Measurements from ENCODE around the gene DUSP16.
A peak's percentile ranks its signal among the peaks of the same experiment; 100 is the strongest.
"Not testable (repeated sequence)": the region's sequence is repeated elsewhere in the genome, so short reads cannot be mapped to it uniquely, and the experiment has no call there.

DUSP16 gene

DNA sequence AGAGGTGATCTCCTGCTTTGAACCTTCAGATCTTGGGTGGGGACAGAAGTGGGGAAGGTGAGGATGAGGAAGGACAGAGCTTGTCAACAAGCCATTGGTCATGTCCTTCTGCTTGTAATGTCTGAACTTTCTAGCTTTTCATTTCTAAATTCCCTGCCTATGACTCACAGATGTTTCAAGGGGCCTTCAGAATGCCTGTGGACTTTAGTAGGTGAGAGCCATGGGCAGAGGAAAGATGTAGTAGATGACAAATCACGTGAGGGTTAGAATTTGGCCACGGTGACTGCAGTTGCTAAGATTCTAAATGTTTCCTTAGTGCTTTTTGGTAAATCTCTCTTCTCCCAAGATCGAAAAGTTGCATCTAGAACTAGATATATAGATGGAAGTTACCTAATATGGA is 30.3 kb upstream of the DUSP16 start:
- TF ChIP-seq, protein P1, sequence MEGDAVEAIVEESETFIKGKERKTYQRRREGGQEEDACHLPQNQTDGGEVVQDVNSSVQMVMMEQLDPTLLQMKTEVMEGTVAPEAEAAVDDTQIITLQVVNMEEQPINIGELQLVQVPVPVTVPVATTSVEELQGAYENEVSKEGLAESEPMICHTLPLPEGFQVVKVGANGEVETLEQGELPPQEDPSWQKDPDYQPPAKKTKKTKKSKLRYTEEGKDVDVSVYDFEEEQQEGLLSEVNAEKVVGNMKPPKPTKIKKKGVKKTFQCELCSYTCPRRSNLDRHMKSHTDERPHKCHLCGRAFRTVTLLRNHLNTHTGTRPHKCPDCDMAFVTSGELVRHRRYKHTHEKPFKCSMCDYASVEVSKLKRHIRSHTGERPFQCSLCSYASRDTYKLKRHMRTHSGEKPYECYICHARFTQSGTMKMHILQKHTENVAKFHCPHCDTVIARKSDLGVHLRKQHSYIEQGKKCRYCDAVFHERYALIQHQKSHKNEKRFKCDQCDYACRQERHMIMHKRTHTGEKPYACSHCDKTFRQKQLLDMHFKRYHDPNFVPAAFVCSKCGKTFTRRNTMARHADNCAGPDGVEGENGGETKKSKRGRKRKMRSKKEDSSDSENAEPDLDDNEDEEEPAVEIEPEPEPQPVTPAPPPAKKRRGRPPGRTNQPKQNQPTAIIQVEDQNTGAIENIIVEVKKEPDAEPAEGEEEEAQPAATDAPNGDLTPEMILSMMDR (IDR thresholded peaks at IDR 0.05; ENCODE audit: low read depth, low read length) = no peak
- H3K4me3 ChIP-seq (replicated peaks in 1 of 2; ENCODE audit: low read depth in 2 of 2, low read length in 2 of 2) = no peak overlapping the region
- peak; percentile 29 to 62 for DNase-seq (ENCODE audit: low read depth in 2 of 2)

DNA sequence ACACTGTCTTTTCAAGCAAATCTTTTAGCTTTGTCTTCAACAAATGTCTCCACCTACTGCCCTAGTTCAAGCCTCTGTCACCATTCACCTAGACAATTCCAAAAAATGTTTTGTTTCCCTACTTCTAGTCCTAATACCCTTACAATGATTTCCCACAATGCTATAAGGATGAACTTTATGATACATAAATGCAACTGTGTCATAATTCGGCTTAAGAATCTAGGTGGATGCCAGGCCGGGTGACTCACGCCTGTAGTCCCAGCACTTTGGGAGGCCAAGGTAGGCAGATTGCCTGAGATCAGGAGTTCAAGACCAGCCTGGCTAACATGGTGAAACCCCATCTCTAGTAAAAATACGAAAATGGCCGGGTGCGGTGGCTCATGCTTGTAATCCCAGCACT is 28.3 kb upstream of the DUSP16 start:
- TF ChIP-seq, protein P1 (IDR thresholded peaks at IDR 0.05; ENCODE audit: low read depth, low read length) = no peak
- H3K4me3 ChIP-seq (replicated peaks in 1 of 2; ENCODE audit: low read depth in 2 of 2, low read length in 2 of 2) = no peak overlapping the region
- DNase-seq (ENCODE audit: low read depth in 2 of 2) = no peak

DNA sequence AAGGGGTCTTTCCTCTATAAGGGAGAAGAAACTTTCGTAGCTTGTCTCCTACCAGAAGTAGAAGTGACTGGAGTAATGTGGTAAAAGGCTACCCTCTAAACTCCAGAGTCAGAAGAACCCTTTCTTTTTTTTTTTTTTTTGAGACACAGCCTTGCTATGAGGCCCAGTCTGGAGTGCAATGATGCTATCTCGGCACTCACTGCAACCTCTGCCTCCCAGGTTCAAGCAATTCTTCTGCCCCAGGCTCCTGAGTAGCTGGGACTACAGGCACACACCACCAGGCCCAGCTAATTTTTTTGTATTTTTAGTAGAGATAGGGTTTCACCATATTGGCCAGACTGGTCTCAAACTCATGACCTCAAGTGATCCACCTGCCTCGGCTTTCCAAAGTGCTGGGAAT is 25.8 kb upstream of the DUSP16 start:
- not testable (repeated sequence) for H3K4me3 ChIP-seq (replicated peaks in 1 of 2; ENCODE audit: low read depth in 2 of 2, low read length in 2 of 2); DNase-seq (ENCODE audit: low read depth in 2 of 2)

GRCh38 chr12:12587878-12588277 is 25.2 kb upstream of the DUSP16 start:
- no peak for DNase-seq (ENCODE audit: low read depth in 2 of 2)
- TF ChIP-seq, protein P1 (IDR thresholded peaks at IDR 0.05; ENCODE audit: low read depth, low read length) = no peak
- no peak overlapping the region for H3K4me3 ChIP-seq (replicated peaks in 1 of 2; ENCODE audit: low read depth in 2 of 2, low read length in 2 of 2)

GRCh38 chr12:12586879-12587675 is 24.4 kb upstream of the DUSP16 start:
- DNase-seq (ENCODE audit: low read depth in 2 of 2) = no peak
- TF ChIP-seq, protein P1 (IDR thresholded peaks at IDR 0.05; ENCODE audit: low read depth, low read length) = no peak
- H3K4me3 ChIP-seq (replicated peaks in 1 of 2; ENCODE audit: low read depth in 2 of 2, low read length in 2 of 2) = no peak overlapping the region

DNA sequence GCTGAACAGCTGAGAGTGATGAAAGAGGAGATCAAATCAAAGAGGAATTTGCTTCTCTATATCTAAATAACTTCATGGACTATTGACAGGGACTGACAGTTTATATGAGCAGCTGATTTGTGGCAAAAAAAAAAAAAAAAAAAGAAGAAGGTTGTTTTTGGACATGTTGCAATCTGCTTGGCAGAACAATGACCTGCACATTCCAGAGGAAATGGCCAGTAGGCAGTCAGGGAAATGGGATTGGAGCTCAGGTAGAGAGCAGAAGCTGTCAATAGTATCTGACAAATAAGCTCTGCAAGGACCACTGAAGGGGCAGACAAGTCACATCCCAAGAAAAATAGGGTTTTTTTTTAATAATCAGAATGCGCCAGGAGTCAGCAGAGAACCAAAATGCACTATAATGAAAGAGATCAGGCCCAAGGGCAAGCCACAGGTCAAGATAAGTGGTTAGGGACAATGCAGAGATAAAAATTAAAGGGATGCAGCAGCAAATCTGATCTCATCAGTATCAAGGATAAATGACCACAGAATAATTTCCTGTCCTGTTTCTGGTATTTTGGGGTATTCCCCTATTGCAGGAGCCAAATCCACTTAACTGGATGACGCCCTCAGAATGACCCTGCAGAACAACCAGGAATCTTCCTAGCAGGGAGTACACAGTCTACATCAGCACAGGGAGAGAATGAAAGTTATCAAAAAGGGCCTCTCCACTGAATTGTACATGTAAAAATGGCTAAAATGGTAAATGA is 22.6 kb upstream of the DUSP16 start:
- TF ChIP-seq, protein P1 (IDR thresholded peaks at IDR 0.05; ENCODE audit: low read depth, low read length) = no peak
- peak; percentile 13 to 35 for DNase-seq (ENCODE audit: low read depth in 2 of 2)

DNA sequence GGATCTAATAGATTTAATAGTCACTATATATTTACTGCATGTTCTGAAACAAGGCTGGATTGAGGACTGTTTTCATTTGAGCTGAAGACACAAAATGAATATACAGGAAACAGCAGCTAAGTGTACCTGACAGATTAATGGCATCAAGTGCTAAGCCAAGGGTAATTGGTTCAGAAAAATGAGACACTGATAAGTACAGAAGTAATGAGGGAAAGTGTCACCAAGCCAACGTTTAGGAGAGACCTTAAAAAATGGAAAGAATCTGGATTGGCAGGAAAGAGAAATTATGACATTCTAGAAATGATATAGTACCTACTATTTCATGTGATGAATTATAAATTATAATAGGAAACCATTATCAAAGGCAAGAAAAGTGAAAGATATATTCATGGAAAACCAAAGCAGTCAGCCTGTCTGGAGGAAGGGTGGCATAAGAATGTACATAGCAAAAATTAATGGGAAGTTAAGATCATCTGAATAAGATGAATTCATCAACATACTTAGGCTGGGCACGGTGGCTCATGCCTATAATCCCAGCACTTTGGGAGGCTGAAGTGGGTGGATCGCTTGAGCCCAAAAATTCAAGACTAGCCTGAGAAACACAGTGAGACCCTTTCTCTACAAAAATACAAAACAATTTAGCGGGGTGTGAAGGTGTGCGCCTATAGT is 21.0 kb upstream of the DUSP16 start:
- DNase-seq (ENCODE audit: low read depth in 2 of 2) = no peak
- no peak overlapping the region for H3K4me3 ChIP-seq (replicated peaks in 1 of 2; ENCODE audit: low read depth in 2 of 2, low read length in 2 of 2)
- TF ChIP-seq, protein P1 (IDR thresholded peaks at IDR 0.05; ENCODE audit: low read depth, low read length) = no peak

More for the DNA sequence above, 22.6 kb upstream of the DUSP16 start:
- no peak overlapping the region for H3K4me3 ChIP-seq (replicated peaks in 1 of 2; ENCODE audit: low read depth in 2 of 2, low read length in 2 of 2)
